GM21529 (cell line): ENCODE data around the gene PCDHGA10.
"Not testable (repeated sequence)": the region's sequence is repeated elsewhere in the genome, so short reads cannot be mapped to it uniquely, and the experiment has no call there.

Experiments used
- ATAC-seq: cut with Tn5 transposase; IDR thresholded peaks from one replicate; pipeline ENCODE4 v1.9.1; 2021; ENCODE audit not compliant: unreplicated experiment

The PCDHGA10 gene

DNA sequence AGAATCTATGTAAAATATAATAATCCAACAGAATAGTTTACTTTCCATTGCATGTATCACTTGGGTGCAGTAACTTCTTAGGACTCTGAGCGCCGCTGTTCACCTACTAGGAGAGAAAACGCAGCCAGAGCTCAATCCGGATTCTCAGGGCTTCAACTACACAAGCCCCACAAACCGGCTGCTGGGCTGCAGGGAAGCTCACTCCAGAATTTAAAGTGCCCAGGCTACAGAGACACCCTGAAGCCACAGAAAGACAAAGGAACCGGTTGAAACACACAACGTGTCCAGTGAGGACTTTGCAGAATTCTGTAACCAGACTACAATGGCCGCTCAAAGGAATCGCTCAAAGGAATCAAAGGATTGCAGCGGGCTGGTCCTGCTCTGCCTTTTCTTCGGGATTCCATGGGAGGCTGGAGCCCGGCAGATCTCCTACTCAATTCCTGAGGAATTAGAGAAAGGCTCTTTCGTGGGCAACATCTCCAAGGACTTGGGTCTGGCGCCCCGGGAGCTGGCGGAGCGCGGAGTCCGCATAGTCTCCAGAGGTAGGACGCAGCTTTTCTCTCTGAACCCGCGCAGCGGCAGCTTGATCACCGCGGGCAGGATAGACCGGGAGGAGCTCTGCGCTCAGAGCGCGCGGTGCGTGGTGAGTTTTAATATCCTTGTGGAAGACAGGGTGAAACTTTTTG lies at the start of gene PCDHGA10:
TSS of gene PCDHGA10 (plus strand) at position 134 of the 686 bp plus-strand sequence. CDS start at position 323, 189 bp downstream.
- ATAC-seq, result peak; percentile 68

GRCh38 chr5:141363952-141364660 lies 48.7 kb upstream of the PCDHGA10 start, which contains the start of gene PCDHGA5:
Gene PCDHGA5 (plus strand): TSS chr5:141364162. CDS start chr5:141364331, 169 bp downstream.
- no peak for ATAC-seq

DNA sequence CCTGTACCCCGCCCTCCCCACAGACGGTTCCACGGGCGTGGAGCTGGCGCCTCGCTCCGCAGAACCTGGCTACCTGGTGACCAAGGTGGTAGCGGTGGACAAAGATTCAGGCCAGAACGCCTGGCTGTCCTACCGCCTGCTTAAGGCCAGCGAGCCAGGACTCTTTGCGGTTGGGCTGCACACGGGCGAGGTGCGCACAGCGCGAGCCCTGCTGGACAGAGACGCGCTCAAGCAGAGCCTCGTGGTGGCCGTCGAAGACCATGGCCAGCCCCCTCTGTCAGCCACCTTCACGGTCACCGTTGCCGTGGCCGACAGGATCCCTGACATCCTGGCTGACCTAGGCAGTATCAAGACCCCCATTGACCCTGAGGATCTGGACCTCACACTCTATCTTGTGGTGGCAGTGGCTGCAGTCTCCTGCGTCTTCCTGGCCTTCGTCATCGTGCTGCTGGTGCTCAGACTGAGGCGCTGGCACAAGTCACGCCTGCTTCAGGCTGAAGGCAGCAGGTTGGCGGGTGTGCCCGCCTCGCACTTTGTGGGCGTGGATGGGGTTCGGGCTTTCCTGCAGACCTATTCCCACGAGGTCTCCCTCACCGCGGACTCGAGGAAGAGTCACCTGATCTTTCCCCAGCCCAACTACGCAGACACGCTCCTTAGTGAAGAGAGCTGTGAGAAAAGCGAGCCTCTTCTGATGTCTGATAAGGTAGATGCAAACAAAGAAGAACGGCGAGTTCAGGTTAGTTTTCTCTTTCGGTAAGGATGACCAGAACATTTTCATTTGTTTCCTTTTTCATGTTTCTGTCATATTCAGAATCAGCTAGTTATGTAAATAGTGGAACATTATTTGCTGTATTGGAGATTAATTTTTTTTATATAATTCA lies 46.5 kb upstream of the PCDHGA10 start:
- no peak for ATAC-seq

GRCh38 chr5:141369994-141370848 lies 42.6 kb upstream of the PCDHGA10 start, which contains the start of gene PCDHGB3:
Gene PCDHGB3 (plus strand): TSS chr5:141370242. CDS start chr5:141370395, 153 bp downstream.
- peak; percentile 99 for ATAC-seq

DNA sequence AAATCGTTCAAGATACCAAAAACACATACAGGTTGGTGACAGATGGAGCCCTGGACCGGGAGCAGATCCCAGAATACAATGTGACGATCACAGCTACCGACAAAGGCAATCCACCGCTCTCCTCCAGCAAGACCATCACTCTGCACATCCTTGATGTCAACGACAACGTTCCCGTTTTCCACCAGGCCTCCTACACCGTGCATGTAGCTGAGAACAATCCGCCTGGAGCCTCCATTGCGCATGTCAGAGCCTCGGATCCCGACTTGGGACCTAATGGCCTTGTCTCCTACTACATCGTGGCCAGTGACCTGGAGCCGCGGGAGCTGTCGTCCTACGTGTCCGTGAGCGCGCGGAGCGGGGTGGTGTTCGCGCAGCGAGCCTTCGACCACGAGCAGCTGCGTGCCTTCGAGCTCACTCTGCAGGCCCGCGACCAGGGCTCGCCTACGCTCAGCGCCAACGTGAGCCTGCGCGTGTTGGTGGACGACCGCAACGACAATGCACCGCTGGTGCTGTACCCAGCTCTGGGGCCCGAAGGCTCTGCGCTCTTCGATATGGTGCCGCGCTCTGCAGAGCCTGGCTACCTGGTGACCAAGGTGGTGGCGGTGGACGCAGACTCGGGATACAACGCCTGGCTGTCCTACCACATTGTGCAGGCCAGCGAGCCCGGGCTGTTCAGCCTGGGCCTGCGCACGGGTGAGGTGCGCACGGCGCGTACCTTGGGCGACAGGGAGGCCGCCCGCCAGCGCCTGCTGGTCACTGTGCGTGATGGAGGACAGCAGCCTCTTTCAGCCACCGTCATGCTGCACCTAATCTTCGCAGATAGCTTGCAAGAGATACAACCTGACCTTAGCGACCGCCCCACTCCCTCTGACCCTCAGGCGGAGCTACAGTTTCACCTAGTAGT lies 41.0 kb upstream of the PCDHGA10 start:
- ATAC-seq, result no peak

- no peak for ATAC-seq
Measured at GRCh38 chr5:141373673-141374317, 39.0 kb upstream of the PCDHGA10 start, which contains the start of gene PCDHGA6. Gene PCDHGA6 (plus strand): TSS chr5:141373891. CDS start chr5:141374084, 193 bp downstream.

- ATAC-seq, result no peak
Measured at GRCh38 chr5:141374627-141375026, 38.2 kb upstream of the PCDHGA10 start.

DNA sequence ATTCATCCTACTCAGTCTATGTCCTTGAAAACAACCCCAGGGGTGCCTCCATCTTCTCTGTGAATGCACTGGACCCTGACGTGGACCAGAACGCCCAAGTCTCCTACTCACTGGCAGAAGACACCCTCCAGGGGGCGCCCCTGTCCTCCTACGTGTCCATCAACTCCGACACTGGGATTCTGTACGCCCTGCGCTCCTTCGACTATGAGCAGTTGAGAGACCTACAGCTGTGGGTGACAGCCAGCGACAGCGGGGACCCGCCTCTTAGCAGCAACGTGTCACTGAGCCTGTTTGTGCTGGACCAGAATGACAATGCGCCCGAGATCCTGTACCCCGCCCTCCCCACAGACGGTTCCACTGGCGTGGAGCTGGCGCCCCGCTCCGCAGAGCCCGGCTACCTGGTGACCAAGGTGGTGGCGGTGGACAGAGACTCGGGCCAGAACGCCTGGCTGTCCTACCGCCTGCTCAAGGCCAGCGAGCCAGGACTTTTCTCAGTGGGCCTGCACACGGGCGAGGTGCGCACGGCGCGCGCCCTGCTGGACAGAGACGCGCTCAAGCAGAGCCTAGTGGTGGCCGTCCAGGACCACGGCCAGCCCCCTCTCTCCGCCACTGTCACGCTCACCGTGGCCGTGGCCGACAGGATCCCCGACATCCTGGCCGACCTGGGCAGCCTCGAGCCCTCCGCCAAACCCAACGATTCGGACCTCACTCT lies 37.2 kb upstream of the PCDHGA10 start:
- ATAC-seq, result not testable (repeated sequence)

GRCh38 chr5:141382469-141383294 lies 30.1 kb upstream of the PCDHGA10 start, which contains the start of gene PCDHGA7:
Gene PCDHGA7 (plus strand): TSS chr5:141382742. CDS start chr5:141382900, 158 bp downstream.
- no peak for ATAC-seq

DNA sequence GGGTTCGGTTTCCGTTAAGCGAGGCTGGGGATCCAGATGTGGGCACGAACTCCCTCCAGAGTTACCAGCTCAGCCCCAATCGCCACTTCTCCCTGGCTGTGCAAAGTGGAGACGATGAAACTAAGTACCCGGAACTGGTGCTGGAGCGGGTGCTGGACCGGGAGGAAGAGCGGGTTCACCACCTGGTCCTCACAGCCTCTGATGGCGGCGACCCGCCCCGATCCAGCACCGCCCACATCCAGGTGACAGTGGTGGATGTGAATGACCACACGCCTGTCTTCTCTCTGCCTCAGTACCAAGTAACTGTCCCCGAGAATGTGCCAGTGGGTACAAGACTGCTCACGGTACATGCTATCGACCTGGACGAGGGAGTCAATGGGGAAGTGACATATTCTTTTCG lies 29.4 kb upstream of the PCDHGA10 start:
- ATAC-seq, result no peak

DNA sequence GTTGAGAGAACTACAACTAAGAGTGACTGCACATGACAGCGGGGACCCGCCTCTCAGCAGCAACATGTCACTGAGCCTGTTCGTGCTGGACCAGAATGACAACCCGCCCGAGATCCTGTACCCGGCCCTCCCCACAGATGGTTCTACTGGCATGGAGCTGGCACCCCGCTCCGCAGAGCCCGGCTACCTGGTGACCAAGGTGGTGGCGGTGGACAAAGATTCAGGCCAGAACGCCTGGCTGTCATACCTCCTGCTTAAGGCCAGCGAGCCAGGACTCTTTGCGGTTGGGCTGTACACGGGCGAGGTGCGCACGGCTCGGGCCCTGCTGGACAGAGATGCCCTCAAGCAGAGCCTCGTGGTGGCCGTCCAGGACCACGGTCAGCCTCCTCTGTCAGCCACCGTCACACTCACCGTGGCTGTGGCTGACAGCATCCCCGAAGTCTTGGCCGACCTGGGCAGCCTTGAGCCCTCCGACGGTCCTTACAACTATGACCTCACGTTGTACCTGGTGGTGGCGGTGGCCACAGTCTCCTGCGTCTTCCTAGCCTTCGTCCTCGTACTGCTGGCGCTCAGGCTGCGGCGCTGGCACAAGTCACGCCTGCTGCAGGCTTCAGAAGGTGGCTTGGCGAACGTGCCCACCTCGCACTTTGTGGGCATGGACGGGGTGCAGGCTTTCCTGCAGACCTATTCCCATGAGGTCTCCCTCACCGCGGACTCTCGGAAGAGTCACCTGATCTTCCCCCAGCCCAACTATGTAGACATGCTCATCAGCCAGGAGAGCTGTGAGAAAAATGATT lies 28.1 kb upstream of the PCDHGA10 start:
- no peak for ATAC-seq

- ATAC-seq, result peak; percentile 89
Measured at GRCh38 chr5:141387557-141388311, 25.1 kb upstream of the PCDHGA10 start, which contains the start of gene PCDHGB4. Gene PCDHGB4 (plus strand): TSS chr5:141387698. CDS start chr5:141387885, 187 bp downstream.

GRCh38 chr5:141388661-141389060 lies 24.1 kb upstream of the PCDHGA10 start:
- no peak for ATAC-seq

- ATAC-seq, result no peak
Measured at GRCh38 chr5:141389153-141390042, 23.4 kb upstream of the PCDHGA10 start.
